ENCODE results near the gene HNRNPA1. TPM values are rescaled to one million over a fixed set of nuclear protein-coding genes. Genes with fewer than 3 reads are reported as not detected.
"Not testable (repeated sequence)": the region's sequence is repeated elsewhere in the genome, so short reads cannot be mapped to it uniquely, and the experiment has no call there.

HNRNPA1 gene
- total RNA-seq (100 to 1,000 TPM; 318 to 657 (median 410) TPM), polyA plus RNA-seq (1,000 to 10,000 TPM in 2 of 3 donors, 100 to 1,000 TPM in 1; 594 to 1,311 (median 1,117) TPM)

DNA sequence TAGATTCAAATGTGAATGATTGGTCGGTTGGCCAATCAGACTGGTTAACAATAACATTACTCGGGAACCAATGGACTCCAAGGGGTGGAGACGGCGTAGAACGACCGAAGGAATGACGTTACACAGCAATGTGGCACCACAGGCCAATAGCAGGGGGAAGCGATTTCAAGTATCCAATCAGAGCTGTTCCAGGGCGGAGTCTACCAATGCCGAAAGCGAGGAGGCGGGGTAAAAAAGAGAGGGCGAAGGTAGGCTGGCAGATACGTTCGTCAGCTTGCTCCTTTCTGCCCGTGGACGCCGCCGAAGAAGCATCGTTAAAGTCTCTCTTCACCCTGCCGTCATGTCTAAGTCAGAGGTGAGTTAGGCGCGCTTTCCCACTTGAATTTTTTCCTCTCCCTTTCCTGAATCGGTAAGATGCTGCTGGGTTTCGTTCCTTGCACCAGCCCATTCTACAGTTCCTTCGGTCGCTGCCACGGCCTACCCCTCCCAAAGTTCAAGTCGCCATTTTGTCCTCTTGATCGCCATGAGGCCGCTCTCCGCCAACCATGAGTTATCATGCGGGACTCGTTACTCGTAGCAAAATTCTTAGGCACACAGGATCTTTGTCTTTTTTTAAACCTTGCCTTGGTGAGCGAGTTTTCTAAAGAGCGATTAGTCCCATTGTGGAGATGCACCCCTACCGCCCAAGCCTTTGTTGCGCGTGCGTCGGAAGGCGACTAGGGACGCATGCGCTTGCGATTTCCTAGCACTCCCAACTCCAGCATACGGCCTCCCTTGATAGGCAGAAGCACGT, at the start of gene HNRNPA1:
TSS of gene HNRNPA1 (plus strand) at position 259 of the 793 bp plus-strand sequence. CDS start at position 341, 82 bp downstream.
- H3K9me3 ChIP-seq, result no peaks in the 10 kb centered on the region
- intact Hi-C loops (cut with DNase I), result loop anchor here (2.0 kb wide), 1 partner anchor 44 kb away; the partner anchor contains the start of gene COPZ1

DNA sequence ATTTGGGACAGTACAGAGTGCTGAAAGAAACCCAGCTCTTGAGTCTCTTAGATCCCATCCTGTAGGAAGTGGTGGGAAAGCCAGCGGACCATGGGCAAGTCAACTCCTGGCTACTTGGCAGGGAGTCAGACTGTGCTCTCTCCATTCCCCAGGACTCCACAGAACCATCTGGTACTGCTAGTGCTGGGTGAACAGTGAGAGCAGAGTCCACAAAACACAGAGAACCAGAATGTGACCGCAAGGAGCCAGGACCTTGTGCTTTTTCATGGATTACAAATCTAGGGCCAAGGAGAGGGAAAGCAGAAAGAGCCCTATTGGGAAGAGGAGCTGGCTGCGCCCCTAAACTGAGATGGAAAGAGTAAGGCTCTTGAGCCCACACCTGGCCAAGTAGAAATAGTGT, 49.3 kb upstream of the HNRNPA1 start:
- H3K4me3 ChIP-seq; H3K36me3 ChIP-seq; H3K27me3 ChIP-seq; H3K27ac ChIP-seq; H3K9me3 ChIP-seq; intact Hi-C loops (cut with DNase I); DNase-seq: not testable (repeated sequence)
- peaks cover 0 to 12% (median 0%) of the 10 kb centered on the region in 4 donors for H3K4me1 ChIP-seq
- 94 to 96% methylated on average over 3 of the region's 3 CpGs for WGBS, 2 donors

More for the DNA sequence above, at the start of gene HNRNPA1:
- peak; percentile 99 for DNase-seq
- Histone ChIP-seq H3K4me1 (peaks cover 0 to 62% (median 61%) of the 10 kb centered on the region in 4 donors), H3K27me3 (no peaks in the 10 kb centered on the region), H3K27ac (peak within 1 kb of the TSS; percentile 84 to 96 (median 94)), H3K36me3 (peaks cover 18 to 41% (median 28%) of the 10 kb centered on the region in 4 donors), H3K4me3 (peak within 1 kb of the TSS; percentile 68 to 81 (median 78))
- 0% methylated on average over 48 of the region's 48 CpGs for WGBS, 2 donors
- TF ChIP-seq POLR2A (IDR thresholded peaks at IDR 0.05), result peak; percentile 99
- TF ChIP-seq, protein P1, sequence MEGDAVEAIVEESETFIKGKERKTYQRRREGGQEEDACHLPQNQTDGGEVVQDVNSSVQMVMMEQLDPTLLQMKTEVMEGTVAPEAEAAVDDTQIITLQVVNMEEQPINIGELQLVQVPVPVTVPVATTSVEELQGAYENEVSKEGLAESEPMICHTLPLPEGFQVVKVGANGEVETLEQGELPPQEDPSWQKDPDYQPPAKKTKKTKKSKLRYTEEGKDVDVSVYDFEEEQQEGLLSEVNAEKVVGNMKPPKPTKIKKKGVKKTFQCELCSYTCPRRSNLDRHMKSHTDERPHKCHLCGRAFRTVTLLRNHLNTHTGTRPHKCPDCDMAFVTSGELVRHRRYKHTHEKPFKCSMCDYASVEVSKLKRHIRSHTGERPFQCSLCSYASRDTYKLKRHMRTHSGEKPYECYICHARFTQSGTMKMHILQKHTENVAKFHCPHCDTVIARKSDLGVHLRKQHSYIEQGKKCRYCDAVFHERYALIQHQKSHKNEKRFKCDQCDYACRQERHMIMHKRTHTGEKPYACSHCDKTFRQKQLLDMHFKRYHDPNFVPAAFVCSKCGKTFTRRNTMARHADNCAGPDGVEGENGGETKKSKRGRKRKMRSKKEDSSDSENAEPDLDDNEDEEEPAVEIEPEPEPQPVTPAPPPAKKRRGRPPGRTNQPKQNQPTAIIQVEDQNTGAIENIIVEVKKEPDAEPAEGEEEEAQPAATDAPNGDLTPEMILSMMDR (IDR thresholded peaks at IDR 0.05), result no peak
- TF ChIP-seq POLR2AphosphoS5 (IDR thresholded peaks at IDR 0.05), result peak; percentile 100
- TF ChIP-seq EP300 (IDR thresholded peaks at IDR 0.05), result no peak

DNA sequence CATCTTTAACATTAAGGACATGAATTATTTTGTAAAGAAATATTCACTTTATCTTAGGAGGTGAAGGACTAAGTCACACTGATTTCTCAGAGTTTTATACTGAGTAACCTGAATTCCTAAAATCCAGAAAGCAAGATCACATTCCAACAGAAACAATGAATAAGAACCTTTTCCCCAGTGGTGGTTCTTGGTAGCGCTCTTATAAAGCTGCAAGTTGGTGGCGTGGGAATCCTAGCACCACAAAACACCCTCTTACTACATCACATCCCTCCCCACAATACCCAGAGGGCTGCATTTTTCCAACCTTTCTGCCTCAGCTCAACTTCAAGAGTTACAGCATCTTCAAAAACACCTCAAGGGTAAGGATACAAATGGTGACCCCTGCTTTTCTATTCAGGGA, 47.7 kb upstream of the HNRNPA1 start:
- no peak overlapping the region for H3K27ac ChIP-seq
- WGBS, 2 donors, result 95 to 98% methylated on average over 2 of the region's 2 CpGs
- TF ChIP-seq POLR2AphosphoS5 (IDR thresholded peaks at IDR 0.05) (no peak), POLR2A (IDR thresholded peaks at IDR 0.05) (no peak), EP300 (IDR thresholded peaks at IDR 0.05) (no peak)
- TF ChIP-seq, protein P1 (IDR thresholded peaks at IDR 0.05), result no peak

DNA sequence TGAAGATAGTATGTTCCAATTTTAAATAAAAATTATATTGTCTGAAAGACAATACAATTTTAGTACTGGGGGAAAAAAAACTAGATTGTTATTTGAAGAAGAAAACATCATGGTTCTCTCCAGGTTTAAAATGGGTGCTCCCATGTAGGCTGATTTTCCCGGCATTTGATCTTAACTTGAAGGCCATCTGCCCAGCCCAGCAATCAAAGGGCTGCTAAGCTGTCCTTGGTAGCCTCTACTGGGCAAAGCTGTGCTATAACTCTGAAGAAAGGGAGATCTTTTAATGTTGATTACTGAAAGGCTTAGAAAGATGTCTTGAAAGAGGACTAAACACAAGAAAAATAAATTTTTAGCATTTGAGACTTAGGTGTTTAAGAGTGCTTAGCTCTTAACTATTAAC, 42.0 kb upstream of the HNRNPA1 start:
- intact Hi-C loops (cut with DNase I), result no loop called here
- H3K36me3 ChIP-seq, result peaks cover 0 to 38% (median 16%) of the 10 kb centered on the region in 4 donors
- H3K27ac ChIP-seq, result no peak overlapping the region
- no peak for TF ChIP-seq POLR2AphosphoS5 (IDR thresholded peaks at IDR 0.05)
- no peaks in the 10 kb centered on the region for H3K27me3 ChIP-seq
- H3K4me3 ChIP-seq, result no peak overlapping the region
- 92 to 93% methylated on average over 1 of the region's 1 CpG for WGBS, 2 donors
- DNase-seq, result no peak
- no peaks in the 10 kb centered on the region for H3K4me1 ChIP-seq
- H3K9me3 ChIP-seq, result no peaks in the 10 kb centered on the region

More for the DNA sequence above, 47.7 kb upstream of the HNRNPA1 start:
- Histone ChIP-seq H3K36me3 (no peaks in the 10 kb centered on the region), H3K4me3 (no peak overlapping the region), H3K27me3 (no peaks in the 10 kb centered on the region), H3K9me3 (no peaks in the 10 kb centered on the region), H3K4me1 (peaks cover 0 to 6% (median 0%) of the 10 kb centered on the region in 4 donors)
- no peak for DNase-seq
- intact Hi-C loops (cut with DNase I), result no loop called here

DNA sequence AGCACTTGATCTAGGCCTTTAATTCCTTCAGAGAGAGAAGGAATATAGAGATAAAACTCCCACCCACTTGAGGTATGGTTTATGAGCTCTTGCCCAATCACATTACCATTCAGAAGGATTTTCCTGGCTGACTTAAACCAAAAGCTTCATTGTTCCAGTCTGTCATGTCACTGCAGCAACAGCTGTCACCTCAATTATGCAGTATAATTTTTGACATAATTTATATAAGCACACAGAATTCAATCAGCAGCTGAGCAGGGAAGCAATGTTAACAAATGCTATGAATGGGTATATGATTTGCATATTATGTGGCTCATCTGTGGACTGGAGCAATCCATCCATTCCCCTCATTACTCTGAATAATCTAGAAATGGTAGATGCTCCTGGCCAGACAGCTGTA, 40.9 kb upstream of the HNRNPA1 start:
- Histone ChIP-seq H3K36me3 (peaks cover 0 to 49% (median 17%) of the 10 kb centered on the region in 4 donors), H3K27ac (no peak overlapping the region), H3K9me3 (no peaks in the 10 kb centered on the region), H3K4me3 (no peak overlapping the region), H3K27me3 (no peaks in the 10 kb centered on the region), H3K4me1 (no peaks in the 10 kb centered on the region)
- DNase-seq, result no peak
- TF ChIP-seq EP300 (IDR thresholded peaks at IDR 0.05) (no peak), POLR2A (IDR thresholded peaks at IDR 0.05) (no peak)
- intact Hi-C loops (cut with DNase I), result no loop called here

DNA sequence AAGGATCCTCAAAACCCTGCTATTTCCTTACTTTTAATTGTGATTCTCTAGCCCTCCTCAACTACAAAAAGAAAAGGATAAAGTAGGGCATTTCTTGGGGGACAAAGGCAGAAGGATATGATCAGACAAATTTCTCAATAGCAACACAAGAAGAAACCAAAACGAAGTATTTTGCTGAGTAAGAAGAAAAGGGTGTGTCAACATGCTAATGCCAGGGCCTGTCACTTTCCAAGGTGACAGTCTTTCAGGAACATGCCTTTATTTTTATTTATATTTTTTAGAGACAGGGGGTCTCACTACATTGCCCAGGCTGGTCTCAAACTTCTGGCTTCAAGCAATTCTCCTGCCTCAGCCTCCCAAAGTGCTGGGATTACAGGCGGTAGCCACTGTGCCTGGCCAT, 40.4 kb upstream of the HNRNPA1 start:
- no peaks in the 10 kb centered on the region for H3K9me3 ChIP-seq

More for the DNA sequence above, 40.4 kb upstream of the HNRNPA1 start:
- Histone ChIP-seq H3K4me1 (no peaks in the 10 kb centered on the region), H3K27me3 (no peaks in the 10 kb centered on the region), H3K4me3 (no peak overlapping the region), H3K36me3 (peaks cover 0 to 54% (median 17%) of the 10 kb centered on the region in 4 donors), H3K27ac (no peak overlapping the region)
- intact Hi-C loops (cut with DNase I), result no loop called here
- no peak for DNase-seq
- 72 to 80% methylated on average over 2 of the region's 2 CpGs for WGBS, 2 donors
- TF ChIP-seq, protein P1 (IDR thresholded peaks at IDR 0.05), result no peak
- TF ChIP-seq EP300 (IDR thresholded peaks at IDR 0.05) (no peak), POLR2A (IDR thresholded peaks at IDR 0.05) (no peak), POLR2AphosphoS5 (IDR thresholded peaks at IDR 0.05) (no peak)

Data from sigmoid colon (tissue), 7 donors.